ENCODE data around the gene ARHGAP9. TPM values are rescaled to one million over a fixed set of nuclear protein-coding genes. Genes with fewer than 3 reads are reported as not detected.

ARHGAP9 gene
- total RNA-seq, 4 donors from 2014 or later: 16.5 to 220 (median 28.2) TPM

DNA sequence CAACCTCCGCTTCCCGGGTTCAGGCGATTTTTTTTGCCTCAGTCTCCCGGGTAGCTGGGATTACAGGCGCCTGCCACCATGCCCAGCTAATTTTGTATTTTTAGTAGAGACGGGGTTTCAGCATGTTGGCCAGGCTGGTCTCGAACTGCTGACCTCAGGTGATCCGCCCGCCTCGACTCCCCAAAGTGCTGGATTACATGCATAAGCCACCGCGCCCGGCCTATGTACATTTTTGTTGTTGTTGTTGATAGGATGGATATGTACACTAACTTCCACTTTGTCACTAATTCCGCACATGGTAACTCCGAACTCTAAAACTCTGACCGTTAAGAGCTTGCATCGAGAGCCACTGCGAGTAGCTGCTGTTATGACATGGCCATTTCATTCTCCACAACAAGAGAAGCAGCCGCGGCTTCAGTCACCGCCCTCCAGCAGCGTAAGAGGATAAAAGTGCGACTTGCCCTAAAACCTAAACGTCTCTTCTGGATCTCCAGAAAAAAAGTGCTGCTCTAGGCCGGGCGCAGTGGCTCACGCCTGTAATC, 7.5 kb upstream of the ARHGAP9 start:
- TF ChIP-seq POLR2A (IDR thresholded peaks at IDR 0.05): no peak
- TF ChIP-seq, protein P1, sequence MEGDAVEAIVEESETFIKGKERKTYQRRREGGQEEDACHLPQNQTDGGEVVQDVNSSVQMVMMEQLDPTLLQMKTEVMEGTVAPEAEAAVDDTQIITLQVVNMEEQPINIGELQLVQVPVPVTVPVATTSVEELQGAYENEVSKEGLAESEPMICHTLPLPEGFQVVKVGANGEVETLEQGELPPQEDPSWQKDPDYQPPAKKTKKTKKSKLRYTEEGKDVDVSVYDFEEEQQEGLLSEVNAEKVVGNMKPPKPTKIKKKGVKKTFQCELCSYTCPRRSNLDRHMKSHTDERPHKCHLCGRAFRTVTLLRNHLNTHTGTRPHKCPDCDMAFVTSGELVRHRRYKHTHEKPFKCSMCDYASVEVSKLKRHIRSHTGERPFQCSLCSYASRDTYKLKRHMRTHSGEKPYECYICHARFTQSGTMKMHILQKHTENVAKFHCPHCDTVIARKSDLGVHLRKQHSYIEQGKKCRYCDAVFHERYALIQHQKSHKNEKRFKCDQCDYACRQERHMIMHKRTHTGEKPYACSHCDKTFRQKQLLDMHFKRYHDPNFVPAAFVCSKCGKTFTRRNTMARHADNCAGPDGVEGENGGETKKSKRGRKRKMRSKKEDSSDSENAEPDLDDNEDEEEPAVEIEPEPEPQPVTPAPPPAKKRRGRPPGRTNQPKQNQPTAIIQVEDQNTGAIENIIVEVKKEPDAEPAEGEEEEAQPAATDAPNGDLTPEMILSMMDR (IDR thresholded peaks at IDR 0.05): no peak
- Histone ChIP-seq H3K27me3 (no peaks in the 10 kb centered on the region), H3K9me3 (no peaks in the 10 kb centered on the region), H3K36me3 (peaks cover 0 to 23% (median 0%) of the 10 kb centered on the region in 3 donors), H3K27ac (peak overlapping the region in 3 of 4 donors; percentile 6 to 84 (median 26)), H3K4me1 (peaks cover 0 to 9% (median 3%) of the 10 kb centered on the region in 4 donors), H3K4me3 (peak overlapping the region; percentile 69 to 75 (median 71))
- peak in 1 of 3 donors; percentile 25 for DNase-seq

- H3K4me1 ChIP-seq: peaks cover 0 to 9% (median 5%) of the 10 kb centered on the region in 4 donors
- H3K27me3 ChIP-seq: no peaks in the 10 kb centered on the region
- no peaks in the 10 kb centered on the region for H3K9me3 ChIP-seq
- H3K36me3 ChIP-seq: peaks cover 0 to 11% (median 0%) of the 10 kb centered on the region in 3 donors
- H3K27ac ChIP-seq: no peak overlapping the region
- H3K4me3 ChIP-seq: no peak overlapping the region
- TF ChIP-seq, protein P1 (IDR thresholded peaks at IDR 0.05): no peak
- no peak for TF ChIP-seq POLR2A (IDR thresholded peaks at IDR 0.05)
- DNase-seq: no peak
Observed at GRCh38 chr12:57485695-57486094, 6.0 kb upstream of the ARHGAP9 start.

DNA sequence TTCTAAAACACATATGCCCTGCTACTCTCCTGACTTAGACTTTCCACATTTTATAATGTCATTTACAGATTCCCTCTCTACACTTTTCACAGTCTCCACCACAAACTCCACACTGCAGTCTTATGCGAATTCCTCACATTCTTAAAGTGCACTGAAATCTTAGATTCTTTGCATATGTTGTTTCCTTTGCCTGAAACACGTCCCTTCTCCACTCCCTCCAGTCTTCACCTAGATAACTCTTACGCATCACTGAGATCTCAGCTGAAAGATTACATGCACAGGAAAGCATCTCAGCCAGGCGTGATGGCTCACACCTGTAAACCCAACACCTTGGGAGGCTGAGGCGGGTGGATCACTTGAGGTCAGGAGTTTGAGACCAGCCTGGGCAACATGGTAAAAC, 3.8 kb upstream of the ARHGAP9 start:
- Histone ChIP-seq H3K4me1 (peaks cover 0 to 17% (median 5%) of the 10 kb centered on the region in 4 donors), H3K27me3 (no peaks in the 10 kb centered on the region)
- TF ChIP-seq, protein P1 (IDR thresholded peaks at IDR 0.05): no peak
- no peak for TF ChIP-seq POLR2A (IDR thresholded peaks at IDR 0.05)

DNA sequence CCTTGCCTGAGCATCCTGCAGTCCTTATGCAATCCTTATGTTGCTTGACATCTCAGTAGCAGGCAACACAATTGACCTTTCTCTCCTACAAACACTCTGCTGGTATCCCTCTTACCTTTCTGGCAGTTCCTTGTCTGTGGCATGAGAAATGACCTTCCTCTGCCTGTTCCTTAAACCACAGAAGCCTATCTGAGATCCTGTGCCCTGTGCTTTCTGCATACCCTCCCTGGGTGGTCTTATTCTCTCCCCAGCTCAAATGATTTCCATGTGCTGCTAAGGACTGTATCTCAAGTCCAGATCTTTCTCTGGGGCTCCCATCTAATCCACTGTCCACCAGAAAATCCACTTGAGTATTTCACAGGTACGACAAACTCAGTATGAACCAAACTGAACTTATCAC, 2.0 kb upstream of the ARHGAP9 start:
- Histone ChIP-seq H3K36me3 (no peaks in the 10 kb centered on the region), H3K27me3 (no peaks in the 10 kb centered on the region), H3K4me1 (peaks cover 0 to 21% (median 4%) of the 10 kb centered on the region in 4 donors), H3K27ac (peak overlapping the region in 1 of 4 donors; percentile 82), H3K4me3 (no peak overlapping the region), H3K9me3 (no peaks in the 10 kb centered on the region)
- no peak for DNase-seq
- TF ChIP-seq, protein P1 (IDR thresholded peaks at IDR 0.05): no peak
- TF ChIP-seq POLR2A (IDR thresholded peaks at IDR 0.05): no peak

More for the DNA sequence above, 3.8 kb upstream of the ARHGAP9 start:
- Histone ChIP-seq H3K36me3 (no peaks in the 10 kb centered on the region), H3K27ac (no peak overlapping the region), H3K9me3 (no peaks in the 10 kb centered on the region), H3K4me3 (no peak overlapping the region)
- no peak for DNase-seq

DNA sequence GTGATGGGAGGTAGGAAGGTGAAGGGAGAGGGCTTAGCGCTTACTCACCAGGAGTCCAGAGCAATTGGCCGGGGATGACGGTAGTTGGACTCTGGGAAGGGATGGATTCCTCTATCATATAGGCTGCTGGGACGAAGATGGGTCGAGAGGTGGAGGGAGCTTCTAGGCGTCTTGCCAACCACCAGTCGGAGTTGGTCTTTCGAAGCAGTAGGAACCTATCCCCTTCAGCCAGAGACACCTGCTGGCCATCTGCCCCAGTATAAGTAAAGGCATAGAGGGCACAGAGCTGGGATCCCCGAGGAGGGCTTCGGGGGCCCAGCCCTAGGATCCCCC, 657 bp downstream of the ARHGAP9 start:
- H3K4me3 ChIP-seq: peak overlapping the region; percentile 43 to 56 (median 46)
- DNase-seq: peak in 1 of 3 donors; percentile 30
- peaks cover 4 to 36% (median 22%) of the 10 kb centered on the region in 4 donors for H3K4me1 ChIP-seq
- TF ChIP-seq, protein P1 (IDR thresholded peaks at IDR 0.05): no peak
- TF ChIP-seq POLR2A (IDR thresholded peaks at IDR 0.05): no peak
- no peaks in the 10 kb centered on the region for H3K9me3 ChIP-seq
- H3K27ac ChIP-seq: peak overlapping the region; percentile 78 to 95 (median 84)
- H3K36me3 ChIP-seq: peaks cover 0 to 5% (median 0%) of the 10 kb centered on the region in 3 donors
- peaks cover 0 to 11% of the 10 kb centered on the region in 2 donors for H3K27me3 ChIP-seq
